Stimulated activated CD8-positive, alpha-beta memory T cell treated with anti-CD3 and anti-CD28 coated beads, Interleukin-15, amount 100 ng/mL, for 48 hours (primary cell): ENCODE measurements around the gene TTLL4.

ENCODE experiments used
- DNase-seq, 2 donors: peaks; one replicate each; pipeline ENCODE4 v3.0.0-alpha.2; 2020; ENCODE audit warnings: low read depth in 2 of 2

Gene TTLL4

GRCh38 chr2:218785103-218785502 lies 74.5 kb downstream of the TTLL4 start:
- DNase-seq, result no peak

- DNase-seq, result no peak
Observed at GRCh38 chr2:218786133-218786532, 75.5 kb downstream of the TTLL4 start.

GRCh38 chr2:218788529-218789255 lies 78.1 kb downstream of the TTLL4 start:
- DNase-seq, result no peak

- DNase-seq, result no peak
Observed at GRCh38 chr2:218792433-218792832, 81.8 kb downstream of the TTLL4 start.

GRCh38 chr2:218796691-218797090 lies 86.1 kb downstream of the TTLL4 start:
- DNase-seq, result no peak

- DNase-seq, result no peak
Observed at GRCh38 chr2:218798767-218799504, 88.3 kb downstream of the TTLL4 start.

- DNase-seq, result no peak
Observed at GRCh38 chr2:218799990-218800389, 89.4 kb downstream of the TTLL4 start.

- DNase-seq, result no peak
Observed at GRCh38 chr2:218802386-218802994, 91.9 kb downstream of the TTLL4 start.

- DNase-seq, result no peak
Observed at GRCh38 chr2:218804817-218805216, 94.2 kb downstream of the TTLL4 start.
